GM19468 (cell line): ENCODE measurements around the gene PTPRT.

ENCODE experiments used
- ATAC-seq: cut with Tn5 transposase; IDR thresholded peaks from one replicate; pipeline ENCODE4 v1.9.1; 2021; ENCODE audit warnings: mild to moderate bottlenecking, moderate library complexity, moderate number of reproducible peaks; ENCODE audit not compliant: unreplicated experiment; ENCODE audit errors: extremely low read depth

PTPRT gene

DNA sequence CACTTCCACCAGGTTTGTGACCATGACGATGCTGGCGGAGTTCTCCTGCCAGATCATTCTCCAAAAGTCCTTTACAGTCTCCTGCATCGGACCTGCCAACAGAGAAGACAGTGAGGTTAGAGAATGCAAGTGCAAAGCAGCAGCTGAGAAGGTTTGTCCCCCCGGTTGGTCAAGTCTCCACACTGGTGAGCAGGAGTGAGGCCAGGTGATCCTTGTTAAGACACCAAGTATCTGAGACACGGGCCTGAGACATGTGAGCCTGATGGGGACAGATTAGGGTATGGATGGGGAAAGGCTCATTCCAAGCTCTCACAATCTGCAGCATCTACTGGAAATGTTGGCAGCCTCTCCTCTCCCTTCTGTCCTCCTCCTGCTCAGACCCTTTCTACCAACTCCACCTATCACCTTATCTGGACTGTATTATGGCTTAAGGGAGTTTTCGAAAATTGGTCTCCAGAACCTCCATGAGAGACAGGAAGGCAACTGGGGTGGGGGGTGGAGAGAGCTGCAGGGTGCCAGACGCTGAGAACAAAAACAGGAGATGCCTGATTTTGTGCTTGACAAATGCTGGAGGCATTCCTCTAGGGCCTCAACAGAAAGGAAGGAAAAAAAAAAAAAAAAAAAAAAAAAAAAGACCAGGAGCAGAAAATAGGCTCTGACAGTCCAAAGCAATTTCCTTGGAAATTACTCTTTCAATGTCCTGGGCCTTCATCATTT is 1071.1 kb downstream of the PTPRT start:
- no peak for ATAC-seq

DNA sequence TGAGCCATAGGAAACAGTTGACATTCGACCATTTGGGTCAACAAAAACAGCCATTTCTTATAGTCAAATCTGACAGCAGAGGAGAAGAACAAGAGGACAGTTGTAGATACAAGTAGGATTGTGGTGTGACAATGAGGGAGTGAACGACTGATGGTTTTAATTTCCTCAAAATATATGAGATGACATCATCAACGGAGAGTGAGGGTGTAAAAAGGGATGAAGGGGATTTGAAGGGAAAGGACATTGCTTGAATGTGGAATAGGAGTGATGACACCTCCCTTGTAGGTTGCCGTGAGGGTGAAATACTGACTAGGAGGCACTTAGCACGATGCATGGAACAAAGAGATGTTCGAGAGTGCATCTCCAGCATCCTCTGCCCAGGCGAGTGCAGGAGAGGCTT is 1071.7 kb downstream of the PTPRT start:
- ATAC-seq: no peak

DNA sequence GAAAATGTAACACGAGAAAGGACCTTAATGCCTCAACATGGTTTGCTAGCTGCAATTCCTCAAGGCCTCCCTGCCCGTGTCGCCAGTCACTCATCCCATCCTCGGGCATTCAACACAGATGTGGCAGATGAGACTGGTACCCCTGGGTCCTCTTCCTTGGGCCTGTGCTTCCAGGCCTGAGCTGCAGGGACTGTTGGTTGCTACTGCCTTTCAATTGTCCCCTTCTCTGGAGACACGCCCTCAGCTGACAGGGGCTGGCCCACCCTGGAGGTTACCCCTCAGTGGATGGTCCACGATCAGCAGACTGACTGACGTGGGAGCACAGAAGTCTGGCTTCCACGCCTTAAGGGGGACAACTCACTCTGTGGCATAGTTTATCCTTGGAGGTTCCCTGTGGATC is 1076.5 kb downstream of the PTPRT start:
- ATAC-seq: no peak

DNA sequence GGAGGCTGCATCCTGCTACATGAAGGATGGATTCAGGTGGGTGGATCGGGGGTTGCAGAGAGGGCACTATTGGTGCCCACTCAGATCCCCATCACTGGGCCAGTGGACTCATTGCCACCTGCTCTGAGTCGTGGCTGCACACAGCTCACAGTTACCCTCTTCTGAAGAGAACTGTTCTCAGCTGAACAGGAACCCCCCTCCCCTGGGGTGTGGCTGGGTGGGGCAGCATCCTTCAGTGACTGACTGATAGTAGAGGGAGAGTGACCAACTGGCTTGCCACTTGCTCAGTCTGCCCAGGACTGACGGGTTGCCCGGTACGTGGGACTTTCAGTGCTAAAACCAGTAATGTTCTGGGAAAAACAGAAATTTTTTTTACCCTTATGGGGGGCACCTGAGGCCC is 1077.5 kb downstream of the PTPRT start:
- no peak for ATAC-seq

DNA sequence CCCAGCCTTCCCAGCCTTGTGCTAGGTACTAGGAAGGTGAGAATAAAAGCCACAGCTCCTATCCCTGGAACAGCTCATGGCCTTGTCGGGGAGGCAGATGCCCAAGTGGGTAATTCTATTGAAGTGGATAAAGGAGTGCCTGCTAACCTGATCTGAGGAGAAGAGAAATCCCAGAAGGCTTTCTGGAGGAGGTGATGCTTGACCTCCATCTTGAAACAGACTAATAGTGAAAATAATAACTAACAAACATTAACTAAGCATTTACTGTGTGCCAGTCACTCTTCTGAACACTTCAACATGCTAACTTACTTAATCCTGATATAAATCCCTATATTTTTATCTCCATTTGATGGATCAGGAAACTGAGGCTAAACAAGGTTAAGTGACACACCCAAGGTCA is 1078.4 kb downstream of the PTPRT start:
- no peak for ATAC-seq

DNA sequence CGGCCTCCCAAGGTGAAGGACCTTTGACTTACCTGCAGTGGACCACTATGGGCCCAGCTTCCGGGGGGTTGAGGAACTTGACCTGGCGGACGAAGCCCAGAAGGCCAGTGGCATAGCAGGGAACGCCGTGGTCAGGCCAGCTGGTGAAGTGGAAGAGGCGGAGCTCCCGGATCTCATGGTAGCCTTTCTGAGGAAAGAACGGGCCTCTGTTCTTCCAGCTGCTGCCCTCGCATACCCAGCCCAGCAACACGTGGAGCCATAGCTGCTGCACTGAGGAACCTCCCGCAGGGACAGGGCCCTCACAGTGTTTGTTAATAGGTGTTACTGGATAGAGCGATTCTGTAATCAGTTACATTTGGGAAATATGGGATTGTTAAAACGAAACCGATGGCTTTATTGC is 1079.4 kb downstream of the PTPRT start:
- ATAC-seq: no peak

DNA sequence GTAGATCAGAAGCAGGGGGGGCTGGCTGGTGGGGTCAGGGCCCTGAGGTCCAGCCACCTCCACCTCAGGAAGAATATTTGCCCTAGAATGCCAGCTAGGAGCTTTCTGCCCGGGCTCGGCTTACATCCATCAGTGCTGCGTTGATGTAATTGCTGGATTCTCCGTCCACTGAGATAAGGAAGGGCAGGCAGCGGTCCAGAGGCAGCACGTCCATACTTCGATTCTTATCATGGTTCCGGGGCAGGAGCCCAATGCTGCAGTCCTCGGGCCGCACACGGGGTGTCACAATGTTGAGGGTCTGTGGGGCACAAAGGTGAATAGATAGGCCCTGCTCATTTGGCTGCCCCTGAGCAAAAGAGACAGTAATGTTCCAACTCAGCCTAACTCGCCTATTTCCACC is 1087.7 kb downstream of the PTPRT start:
- no peak for ATAC-seq

DNA sequence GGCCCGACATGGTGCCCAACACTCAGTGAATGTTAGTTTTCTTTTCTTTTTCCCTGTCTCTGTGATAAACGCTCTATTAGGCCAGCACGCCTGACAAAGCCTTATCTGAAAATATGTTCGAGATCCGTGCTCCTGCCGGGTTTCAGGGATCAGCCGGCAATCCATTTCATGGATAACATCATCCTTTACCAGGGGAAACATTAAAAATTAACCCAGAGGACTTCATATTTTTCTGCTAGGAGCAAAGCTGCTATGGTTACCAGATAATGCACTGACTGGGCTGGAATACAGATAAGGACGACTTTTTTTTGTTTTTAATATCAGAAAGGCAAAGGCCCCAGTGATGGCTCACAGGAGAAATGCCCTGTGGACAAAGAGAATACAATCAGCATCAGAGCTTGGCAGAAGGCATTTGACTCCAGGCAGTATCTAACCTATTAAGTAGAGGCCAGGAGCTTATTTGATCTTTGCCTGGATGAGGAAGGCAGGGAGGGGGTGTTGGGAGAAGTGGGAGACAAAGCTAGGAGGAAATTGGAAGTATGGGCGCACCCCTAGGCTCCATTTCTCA is 1089.5 kb downstream of the PTPRT start:
- ATAC-seq: no peak

DNA sequence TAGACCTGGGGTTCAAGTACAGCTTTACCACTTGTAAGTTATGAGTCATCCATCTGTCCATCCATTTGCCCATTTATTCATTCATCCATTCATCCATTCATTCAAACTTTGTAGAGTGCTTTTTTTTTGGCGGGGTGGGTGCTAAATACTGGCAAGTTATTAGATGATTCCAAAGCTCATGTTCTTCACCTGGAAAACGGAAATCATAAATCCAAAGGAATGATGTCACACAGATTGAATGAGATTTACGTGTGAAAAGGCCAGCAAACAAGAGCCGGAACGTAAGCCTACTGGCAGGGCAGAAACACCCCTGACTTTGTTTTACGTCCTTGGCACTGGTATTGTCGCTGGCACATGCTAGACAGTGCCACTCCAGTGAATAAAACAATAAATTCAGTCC is 1090.6 kb downstream of the PTPRT start:
- no peak for ATAC-seq

DNA sequence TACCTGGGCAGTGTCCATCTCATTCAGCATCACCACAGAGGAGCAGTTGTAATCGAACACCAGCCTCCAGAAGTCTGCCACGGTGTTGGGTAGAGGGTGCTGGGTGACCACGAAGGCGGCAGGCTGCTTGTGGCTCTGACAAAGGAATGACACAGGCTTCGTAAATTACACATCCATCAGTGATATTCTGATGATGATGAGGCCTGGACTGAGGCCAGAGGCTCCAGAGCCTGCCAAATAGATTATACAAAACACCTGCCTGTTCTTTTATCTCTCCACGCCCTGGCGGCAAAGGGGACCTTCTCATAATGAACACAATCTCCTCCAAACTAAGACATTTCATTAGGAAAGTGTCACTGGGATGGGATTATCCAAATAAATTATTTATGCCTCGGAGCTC is 1091.3 kb downstream of the PTPRT start:
- no peak for ATAC-seq

DNA sequence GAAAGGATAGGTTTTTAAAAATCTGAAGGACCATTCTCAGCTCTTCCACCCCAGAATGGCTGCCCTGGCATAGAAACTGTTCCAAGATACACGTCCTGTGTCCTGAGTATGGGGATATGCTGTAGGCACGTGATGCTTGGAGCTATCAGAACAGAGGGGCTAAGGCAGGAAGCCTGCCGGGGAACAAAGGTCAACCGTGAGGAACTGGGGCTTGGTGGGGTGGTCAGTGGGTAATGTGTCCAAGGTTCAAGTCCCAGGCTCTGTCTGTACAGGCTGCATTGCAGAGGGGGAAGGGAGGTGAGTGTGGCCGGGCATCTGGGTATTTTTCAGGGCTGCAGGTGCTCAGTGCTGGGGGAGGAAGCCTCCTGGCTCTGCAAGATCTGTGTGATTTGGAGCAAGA is 1092.0 kb downstream of the PTPRT start:
- ATAC-seq: no peak

DNA sequence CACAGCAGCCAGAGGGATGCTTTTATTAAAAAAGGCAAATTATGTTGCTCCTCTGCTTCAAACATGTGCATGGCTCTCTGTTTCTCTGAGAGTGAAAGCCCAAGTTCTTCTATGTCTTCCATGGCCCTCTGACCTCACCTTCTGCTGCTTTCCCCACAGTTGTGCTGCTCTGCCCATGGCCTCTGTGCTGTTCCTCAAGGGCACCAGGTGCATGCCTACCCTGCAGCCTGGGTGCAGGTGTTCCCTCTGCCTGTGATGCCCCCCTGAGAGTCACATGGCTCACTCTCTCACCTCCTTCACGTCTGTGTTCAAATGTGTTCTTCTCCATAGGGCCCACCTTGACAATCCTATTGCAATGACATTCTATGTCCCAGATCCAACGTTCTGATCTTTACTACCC is 1094.5 kb downstream of the PTPRT start:
- no peak for ATAC-seq

DNA sequence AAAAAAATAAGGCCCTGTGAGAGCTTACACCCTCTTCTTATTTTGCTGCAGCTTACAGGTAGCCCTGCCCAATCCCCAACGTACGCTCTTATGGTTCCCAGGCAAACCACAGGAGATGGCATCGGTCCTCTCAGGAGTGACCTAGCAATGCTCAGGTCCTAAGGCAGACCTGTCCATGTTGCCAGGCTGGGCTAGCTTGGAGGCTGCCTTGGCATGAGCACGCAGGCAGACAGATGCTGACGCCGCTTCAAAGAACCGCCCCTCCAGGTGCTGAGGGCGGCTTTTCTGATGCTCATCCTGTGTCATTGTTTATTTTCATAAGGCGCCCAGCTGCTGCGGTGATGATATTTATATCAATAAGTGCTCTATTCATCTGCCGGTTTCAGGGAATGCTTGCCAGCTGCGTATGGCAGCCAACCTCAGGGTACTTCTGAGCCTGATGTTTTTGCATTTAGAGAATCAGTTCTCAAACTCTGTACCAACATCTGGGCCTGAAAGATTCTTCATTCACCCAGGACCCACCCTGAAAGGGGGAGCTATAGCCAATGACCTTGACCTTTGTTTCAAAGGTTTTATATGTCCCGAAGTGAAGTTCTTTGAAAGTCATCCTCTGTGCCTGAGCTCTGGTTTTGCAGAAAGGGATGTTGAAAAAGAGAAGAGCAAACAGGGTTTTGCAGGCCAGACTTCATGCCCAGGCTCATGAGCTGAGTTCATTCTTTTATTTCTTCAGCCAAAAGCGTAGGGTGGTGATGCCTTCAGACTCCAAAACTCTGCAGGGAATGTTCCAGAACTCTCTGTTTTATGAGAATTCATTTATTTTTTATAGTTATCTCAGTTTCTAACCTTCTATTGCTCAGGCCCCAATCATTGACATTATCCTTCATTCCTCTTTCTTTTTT is 1095.9 kb downstream of the PTPRT start:
- ATAC-seq: no peak

DNA sequence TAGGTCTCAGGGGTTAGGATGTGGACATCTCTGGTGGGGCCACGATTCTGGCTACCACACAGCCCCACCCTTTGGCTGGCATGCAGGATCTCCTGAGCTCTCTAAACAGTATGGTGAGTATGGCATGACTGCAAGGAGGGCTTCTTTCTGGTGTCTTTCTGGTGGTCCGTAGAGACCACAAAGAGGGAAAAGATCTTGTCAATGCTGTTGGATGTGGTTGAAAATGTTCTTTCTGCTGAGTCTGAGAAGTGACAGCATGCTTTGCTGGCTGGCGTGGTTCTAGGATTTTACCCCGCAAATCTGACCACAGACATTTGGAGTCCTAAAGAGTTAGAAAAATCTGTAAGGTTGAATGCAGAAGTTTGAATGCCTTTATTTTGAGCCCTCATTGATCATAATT is 1096.7 kb downstream of the PTPRT start:
- no peak for ATAC-seq

DNA sequence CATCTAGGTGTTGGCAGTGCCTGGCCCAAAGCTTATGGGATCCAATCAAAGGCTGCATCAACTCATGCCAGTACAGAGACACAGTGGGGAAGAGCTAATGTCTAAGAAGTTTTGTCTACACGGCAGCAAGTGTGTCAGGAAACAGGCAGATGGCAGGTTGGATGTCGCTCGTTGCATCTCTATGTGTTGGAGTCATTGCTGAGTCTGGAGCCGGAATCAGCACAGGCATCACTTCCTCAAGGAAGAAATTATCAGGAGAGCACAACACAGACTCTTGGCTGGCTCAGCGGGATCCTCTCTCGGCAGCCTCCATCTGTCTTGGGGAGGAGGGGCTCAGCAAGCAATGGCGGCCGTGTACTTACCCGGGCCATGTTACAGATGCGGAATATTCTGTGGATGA is 1104.3 kb downstream of the PTPRT start:
- ATAC-seq: no peak

DNA sequence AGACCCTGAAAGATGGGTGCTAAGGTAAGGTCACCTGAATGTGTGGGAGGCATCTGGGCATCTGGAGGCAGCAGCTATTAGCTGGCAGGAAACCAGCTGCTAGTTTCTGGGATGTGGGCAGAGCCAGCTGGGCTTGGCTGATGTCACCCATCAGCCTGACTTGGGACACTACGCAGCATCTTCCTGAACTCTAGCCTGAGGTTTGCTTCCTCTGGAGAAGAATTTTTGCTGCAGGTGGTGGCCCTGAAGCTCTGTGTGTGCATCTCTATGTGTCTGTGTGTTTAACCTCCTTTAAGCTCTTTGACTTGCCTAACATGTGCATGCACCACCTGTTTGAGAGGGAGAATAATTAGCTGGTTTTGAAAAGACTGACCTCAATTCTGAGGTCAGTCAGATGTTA is 1106.4 kb downstream of the PTPRT start:
- ATAC-seq: no peak

DNA sequence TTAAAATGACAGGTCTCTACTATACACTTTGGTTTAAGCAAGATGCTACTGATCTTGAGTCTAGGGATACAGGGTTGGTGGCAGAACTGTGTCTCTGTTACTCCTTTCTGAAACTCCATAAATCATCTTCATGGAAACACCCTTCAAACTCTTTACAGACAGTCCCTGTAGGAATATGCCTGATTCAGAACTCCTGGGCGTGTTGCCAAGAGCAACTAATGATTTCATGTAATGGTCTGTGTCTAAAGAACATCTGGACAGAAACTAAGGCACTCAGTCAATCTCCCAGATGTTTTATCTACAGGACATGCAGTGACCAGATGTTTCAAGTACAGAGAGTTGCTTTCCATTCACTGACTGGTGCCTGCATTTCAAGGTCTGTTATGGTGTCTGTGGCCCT is 1107.1 kb downstream of the PTPRT start:
- no peak for ATAC-seq

DNA sequence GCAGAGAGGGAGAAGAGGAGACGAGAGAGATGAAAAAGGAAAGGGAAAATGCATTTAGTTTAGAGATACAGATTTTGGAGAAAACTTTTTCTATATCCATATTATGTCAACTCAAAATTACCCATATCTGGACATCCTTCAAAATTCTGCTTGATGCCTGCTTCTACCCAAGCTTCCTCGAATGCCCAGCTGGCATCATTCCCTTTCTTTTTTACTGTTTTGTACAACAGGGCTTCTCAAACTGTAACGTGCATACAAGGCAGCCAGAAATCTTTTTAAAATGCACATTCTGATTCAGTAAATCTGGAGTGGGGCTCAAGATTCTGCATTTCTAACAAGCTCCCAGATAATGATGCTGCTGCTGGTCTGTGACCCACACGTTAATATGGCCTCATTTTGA is 1108.8 kb downstream of the PTPRT start:
- no peak for ATAC-seq

DNA sequence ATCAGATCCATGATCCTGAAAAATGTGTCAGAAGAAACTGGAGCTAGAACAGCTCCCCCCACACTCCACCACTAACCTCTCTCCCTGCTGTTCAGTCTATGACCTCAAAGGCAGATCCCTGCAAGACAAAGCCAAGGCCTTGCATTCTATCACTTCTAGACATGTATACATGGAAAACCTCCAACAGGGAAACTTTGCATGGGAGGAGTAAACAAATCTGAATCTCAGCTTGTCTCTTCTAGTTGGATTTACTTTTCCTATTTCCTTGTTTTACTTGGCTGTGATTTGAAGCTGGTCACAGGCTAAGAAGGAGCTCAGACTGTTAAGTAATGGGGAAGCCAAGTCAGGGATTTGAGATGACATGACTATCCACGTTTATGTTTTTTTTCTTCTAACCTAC is 1114.8 kb downstream of the PTPRT start:
- no peak for ATAC-seq

DNA sequence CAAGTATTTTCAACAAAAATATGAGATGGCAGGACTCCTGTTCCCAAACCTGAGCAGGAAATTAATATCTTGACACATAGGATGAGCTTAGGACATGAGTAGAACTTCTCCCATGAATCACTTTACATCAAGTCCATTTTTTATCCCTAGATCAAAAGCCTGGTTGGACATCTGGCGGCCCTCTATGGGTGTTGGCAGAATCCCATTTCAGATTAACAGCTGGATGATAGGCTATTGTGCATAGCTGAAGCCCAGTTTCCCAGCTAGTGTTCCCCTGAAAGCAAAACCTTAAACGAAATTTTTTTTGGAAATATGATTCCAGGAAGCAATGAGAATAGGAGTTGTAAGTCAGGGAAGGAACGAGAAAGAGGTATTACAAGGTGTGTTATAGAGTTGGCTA is 1122.1 kb downstream of the PTPRT start:
- ATAC-seq: no peak

DNA sequence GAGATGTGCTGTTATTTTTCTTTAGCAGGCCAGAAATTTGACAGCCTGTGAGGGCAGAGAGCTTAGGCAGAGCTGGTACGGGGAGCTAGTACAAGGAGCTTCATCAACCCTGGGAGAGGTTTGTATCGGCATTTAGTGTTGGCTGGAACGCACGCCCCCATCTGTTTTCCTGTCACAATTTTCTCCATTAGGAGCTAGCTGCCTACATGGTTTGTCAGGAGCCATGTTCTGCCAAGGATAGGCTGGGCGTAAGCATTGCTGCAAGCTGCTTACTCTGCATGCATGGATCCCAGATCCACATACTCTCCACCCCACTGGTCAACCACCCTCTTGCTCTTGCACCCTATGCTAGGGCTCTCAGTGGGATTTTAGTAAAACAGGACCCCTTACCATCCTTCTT is 1122.5 kb downstream of the PTPRT start:
- no peak for ATAC-seq
